RCC 7860 (cell line): Measurements from ENCODE around the gene STARD3.

Source experiments
- DNase-seq: peaks from one replicate; pipeline ENCODE4 v3.0.0-alpha.2; 2015; ENCODE audit warnings: low spot score
- FAIRE-seq: peaks from 2 replicates; lab custom pipeline; 2012; peaks lifted over from hg19 to GRCh38; lab: Jason Lieb, UNC

Gene STARD3

DNA sequence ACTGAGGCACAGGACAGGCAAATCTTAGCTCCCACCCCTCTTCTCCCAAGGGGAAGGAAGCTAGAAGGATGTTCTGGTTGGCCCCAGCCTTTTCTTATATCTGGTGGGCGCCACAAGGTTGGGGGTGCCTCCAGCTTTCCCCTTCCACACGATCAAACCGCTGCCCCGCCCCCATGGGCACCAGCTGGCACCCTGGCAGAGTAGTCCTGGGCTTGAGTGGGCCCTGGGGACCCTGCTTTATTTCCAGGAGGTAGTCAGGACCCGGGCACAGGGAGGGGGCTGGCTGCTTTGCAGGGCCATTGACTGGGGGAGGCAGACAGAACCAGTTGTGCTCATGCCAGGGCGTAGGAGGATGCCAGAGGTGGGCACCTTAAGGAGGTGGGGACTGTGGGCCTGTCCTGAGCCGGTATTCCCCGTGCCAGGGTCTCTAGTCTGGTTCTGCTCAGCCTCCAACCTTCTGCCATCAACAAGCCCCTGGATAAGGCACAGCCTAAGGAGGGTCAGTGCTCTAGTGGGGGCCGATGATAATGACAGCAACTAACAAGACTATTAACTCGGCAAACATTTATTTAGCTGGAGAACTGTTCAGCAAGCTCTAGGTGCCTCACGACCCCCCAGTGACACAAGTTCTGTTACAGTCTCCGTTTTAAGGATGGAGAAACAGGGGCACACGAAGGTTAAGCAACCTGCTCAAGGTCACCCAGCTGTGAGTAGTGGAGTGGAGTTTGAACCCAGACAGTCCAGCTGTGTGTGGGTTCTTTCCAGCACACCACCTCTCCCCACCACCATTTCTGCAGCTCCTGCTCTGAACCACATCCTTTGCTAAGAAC lies 17.8 kb upstream of the STARD3 start:
- DNase-seq (no peak), FAIRE-seq (no peak)

DNA sequence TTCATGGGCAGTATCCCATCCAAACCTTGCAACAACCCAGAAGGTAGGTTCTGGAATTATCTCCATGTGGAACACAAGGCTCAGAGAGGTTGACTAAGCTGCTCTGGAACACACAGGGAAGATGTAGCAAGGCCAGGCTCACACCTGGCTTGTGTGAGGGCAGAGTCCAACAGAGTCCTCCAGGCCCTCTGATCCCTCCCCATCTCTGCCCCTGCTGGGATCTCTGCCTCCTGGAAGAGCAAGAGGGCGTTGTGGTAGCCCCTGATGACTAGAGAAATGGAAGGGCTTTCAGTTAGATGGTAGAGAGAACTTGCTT lies 17.2 kb upstream of the STARD3 start:
- DNase-seq (no peak), FAIRE-seq (no peak)

DNA sequence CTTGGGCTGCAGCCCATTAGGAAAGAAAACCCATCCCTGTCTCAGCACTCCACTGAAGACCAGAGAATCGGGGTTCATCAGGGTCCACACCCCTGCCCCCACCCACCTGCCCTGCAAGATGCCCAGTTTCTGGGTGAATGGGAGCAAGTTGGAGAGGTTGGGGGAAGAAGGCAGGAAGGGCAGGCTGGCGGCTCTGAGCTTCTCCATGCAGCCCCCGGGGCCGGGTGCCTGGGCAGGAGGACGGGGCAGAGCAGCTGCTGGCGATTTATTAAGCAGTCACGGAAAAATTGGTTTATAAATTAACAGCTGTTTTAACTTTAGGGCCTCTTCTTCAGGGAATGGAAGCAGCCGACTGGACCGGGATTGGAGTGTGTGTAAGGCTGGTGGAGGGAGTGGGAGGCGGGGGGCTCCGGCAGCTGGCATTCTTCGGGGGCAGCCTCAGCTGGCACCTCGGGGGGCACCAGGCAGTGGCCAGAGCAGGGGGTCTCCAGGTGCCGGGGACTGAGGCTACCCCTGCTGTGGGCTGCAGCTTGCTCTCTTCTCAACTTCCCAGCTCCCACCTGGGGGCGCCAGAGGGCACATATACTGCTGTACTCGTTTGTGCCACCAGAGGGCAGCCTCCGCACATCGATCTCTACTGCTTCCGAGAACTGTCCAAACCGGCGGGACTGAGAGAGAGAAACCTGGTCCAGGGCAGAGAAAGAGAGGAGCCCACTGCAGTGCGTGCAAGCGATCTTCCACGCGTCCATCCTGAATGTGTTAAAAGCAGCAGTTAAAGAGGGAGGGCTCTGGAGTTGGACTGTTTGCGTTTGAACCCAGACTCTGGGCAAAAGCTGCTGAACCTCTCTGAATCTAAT lies 15.2 kb upstream of the STARD3 start:
- DNase-seq (peak; percentile 70), FAIRE-seq (peak; percentile 14)

DNA sequence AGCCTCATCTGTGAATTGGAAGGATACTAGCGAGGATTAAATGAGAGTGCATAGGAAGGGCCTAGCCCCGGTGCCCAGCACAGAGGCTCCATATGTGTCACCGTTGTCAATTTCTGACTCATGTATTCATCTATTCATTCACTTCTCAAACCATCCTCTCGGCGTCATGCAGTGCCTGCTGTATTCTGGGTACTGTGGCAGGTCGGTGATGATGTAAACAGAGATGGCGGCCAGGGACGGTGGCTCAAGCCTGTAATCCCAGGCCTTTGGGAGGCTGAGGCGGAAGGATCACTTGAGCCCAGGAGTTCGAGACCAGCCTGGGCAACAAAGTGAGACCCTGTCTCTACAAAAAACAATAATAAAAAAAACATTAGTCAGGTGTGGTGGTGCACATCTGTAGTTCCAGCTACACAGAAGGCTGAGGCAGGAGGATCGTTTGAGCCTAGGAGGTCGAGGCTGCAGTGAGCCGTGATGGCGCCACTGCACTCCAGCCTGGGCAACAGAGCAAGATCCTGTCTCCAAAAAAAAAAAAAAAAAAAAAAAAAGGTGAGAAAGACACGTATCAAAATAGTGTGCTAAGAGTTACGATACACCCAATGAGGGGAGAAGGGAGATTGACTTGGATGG lies 14.5 kb upstream of the STARD3 start:
- FAIRE-seq = no peak

DNA sequence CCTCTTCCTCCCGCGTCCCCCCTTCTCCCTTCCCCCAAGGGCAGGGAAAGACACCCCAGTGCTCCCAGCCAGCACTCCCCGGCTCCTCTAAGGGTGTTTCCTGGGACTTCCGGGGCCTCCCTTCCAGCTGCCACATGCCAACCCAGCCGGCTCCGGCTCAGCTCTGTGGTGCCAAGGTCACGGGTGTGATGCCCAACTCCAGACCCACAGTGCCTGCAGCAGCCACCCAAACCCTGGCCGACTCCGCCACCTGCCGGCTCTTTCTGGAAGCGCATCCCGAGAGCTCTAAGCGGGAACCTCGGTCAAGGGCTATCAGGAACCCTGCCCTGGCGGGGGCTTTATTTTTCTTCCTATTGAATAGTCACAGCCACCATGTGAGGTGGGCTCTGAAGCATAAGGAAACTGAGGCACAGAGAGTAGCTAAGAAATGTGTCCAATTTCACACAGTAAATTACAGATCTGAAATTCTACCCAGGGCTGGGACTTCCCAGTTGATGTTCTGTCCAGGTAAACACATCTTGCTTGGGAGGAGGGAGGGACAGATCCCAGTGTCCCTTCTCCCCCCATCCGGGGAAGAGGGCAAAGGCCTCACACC lies 13.5 kb upstream of the STARD3 start:
- DNase-seq (peak; percentile 50), FAIRE-seq (no peak)

More for the DNA sequence above, 14.5 kb upstream of the STARD3 start:
- peak; percentile 13 for DNase-seq

DNA sequence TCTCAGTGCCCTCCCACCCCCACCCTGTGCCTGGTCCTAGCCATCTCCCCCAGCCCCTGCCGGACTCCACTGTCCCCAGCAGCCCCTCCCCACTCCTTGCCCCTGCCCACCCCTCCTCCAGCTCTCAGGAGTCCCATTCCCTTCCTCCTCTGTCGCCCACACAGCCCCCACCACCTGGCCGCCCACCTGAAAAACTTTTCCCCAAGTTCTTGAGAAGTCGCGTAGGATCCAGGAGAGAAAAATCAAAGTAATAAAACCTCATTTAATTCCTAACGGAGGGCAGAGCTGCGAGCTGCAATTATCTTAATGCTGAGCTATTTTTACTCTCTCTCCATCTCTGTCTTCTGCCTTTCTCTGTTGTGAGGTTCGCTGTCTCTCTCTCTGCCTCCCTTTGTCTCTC lies 12.6 kb upstream of the STARD3 start:
- no peak for DNase-seq
- FAIRE-seq = no peak

DNA sequence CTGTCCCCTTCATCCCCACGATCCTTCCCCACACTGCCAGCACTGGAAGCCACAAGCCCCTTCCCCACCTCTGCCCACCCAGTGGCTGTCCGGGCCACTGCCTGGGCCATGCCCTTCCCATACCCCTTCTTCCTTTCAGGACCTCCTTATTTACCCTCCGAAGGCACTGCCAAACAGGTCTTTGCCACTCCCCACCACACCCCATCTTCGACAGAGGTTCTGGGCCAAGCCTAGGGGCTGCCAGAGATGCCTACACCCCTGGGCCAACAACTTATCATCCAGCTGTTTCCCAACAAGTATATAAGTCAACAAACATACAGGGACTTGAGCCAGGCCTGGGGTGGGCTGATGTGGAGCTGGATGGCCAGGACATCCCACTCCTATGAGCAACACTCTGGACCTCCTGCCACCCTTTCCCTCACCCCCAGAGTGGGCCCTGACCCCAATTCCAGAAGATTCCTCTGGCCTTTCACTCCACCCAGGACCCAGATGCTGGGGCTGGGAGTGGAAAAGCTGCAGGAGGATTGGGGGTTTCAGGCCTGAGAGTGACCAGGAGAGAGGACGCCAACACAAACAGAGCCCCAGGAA lies 11.7 kb upstream of the STARD3 start:
- DNase-seq (no peak), FAIRE-seq (no peak)

DNA sequence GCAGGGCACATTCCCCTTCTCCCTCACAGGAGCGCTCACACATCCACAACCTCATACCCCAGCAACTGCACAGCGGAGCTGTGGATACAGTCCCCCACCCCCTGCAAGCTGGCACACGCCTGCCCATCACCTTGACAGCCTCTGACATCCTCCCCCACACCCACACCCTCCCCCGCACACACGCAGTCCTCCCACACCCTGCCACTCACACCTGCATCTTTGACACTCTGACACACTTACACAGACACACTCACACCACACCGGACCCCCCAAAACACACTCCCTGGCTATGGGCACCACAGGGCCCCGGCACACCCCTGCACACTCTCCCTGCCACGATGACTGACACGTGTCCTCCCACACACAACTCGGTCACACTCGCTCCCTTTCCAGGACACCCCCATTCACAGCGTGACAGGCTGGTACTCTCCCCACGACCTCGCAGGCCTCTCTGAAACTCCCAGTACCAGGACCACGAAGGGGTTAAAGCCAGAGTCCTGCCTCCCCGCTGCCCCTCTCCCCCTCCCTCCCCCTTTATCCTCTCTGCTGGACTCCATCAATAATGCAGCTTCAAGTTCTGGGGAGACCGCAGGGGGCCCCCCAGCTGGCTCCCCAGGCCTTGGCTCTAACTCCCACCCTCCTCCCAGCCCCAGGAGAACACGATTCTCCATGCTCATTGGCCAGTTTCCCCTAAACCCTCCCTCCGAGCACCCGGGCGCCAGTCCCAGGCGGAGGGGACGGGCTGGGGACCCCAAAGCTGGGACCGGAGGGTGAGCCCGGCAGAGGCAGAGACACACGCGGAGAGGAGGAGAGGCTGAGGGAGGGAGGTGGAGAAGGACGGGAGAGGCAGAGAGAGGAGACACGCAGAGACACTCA lies 10.5 kb upstream of the STARD3 start, which contains the start of gene PPP1R1B:
Gene PPP1R1B (plus strand): TSS at position 782 of the 876 bp plus-strand sequence. CDS start 441 bp downstream, outside the sequence.
- no peak for FAIRE-seq

DNA sequence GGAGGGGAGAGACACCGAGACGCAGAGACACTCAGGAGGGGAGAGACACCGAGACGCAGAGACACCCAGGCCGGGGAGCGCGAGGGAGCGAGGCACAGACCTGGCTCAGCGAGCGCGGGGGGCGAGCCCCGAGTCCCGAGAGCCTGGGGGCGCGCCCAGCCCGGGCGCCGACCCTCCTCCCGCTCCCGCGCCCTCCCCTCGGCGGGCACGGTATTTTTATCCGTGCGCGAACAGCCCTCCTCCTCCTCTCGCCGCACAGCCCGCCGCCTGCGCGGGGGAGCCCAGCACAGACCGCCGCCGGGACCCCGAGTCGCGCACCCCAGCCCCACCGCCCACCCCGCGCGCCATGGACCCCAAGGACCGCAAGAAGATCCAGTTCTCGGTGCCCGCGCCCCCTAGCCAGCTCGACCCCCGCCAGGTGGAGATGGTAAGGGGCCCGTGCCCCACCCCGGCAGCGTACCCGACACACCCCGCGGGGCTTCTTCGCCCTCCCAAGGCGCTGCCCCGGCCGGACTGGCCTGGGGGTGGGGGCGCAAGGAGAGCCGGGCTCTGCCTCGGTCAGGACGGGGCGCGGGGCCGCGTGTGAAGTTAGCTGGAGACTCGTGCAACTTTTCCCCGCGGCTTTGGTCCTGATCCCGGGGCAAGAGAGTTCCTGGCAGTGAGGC lies 9.8 kb upstream of the STARD3 start:
- DNase-seq (no peak), FAIRE-seq (no peak)

More for the DNA sequence above, 10.5 kb upstream of the STARD3 start, which contains the start of gene PPP1R1B:
- DNase-seq = no peak

DNA sequence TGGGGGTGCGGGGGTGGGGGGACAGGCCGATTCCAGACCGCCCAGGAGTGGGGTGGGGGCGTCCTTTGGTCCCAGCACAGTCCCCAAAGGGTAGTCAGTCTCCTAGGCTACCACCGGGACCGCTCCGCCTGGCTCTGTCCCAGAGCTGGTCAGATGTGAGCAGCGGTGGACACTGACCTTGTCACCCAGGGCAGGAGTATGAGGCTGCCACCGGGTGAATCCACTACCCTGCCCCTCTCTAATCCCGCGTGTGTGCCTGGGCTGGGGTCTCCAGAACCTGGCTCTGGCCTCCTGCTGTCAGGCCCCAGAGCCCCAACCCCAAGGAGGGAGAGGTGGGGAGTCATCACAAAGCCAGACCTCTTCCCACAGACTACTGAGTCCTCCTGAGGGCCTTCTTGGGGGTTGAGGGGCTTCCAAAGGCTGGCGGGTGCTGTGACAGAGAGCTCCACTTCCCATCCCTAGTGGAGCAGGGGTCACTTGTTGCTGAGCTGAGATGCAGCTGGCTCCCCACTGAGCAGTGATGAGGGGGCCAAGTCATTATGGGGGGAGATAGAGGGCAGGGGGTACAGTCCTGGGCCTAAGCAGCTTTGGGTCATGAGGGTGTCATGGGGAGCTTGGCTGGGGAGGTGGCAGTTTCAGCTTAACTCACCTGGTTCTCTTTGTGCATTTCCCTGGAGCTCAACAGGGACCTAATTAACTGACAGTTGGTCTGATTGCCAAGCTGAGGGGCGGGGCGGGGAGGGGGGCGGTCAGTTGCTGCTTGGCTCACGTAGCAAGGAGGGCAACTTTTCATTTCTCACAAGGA lies 9.0 kb upstream of the STARD3 start:
- FAIRE-seq (no peak), DNase-seq (no peak)

DNA sequence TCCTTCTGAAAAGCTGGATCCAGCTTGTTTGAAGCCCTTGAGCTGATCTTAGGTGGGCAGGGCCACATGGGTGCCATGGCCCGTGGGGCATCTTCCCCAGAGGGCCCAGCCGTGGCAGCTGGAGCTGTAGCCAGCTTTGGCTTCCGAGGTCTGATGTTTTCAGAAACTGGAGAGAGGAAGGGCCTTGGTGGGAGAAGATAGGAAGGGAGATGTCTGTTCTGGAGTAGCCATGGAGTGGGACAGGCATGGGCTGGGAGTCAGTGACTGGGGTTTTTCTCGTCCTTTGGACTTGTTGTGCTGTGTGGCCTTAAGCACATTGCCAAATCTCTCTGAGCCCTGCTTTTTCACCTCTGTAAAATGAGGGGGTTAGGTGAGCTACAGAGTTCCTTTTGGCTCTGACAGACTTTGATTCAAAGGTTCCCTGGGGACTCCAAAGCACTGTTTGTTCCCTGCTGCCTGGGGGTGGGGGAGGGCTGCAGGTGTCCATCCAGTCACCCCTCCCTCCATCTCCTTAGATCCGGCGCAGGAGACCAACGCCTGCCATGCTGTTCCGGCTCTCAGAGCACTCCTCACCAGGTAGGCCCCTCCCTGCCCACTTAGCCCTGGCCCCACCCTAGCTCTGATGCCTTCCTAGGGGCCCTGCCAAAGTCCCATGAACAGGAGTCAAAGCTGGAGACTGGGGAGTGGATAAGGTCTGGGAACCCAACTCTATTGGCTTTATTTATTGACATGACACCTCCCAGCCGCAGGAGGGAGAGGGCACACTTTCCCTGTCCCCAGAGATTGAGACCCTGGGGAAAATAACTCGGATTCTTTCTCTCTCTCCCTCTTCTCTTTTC lies 8.1 kb upstream of the STARD3 start:
- FAIRE-seq (no peak), DNase-seq (no peak)

DNA sequence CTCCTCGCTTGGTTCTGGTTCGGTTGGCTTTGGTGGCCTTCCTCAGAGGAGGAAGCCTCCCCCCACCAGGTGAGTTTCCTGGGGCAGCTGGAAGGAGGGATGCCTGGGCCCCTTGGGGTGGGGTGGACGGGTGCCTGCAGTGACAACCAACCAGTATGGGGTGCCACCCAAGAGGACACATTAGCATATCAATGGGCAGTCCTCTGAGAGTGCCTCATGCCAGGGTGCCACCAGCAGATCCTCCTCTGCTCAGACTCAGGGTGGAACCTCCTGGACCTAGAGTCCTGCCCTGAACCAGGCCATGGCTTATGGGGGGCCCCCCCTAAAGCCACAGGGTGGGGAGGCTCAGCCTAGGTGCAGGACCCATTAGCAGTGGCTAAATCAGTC lies 7.5 kb upstream of the STARD3 start:
- FAIRE-seq (no peak), DNase-seq (no peak)

DNA sequence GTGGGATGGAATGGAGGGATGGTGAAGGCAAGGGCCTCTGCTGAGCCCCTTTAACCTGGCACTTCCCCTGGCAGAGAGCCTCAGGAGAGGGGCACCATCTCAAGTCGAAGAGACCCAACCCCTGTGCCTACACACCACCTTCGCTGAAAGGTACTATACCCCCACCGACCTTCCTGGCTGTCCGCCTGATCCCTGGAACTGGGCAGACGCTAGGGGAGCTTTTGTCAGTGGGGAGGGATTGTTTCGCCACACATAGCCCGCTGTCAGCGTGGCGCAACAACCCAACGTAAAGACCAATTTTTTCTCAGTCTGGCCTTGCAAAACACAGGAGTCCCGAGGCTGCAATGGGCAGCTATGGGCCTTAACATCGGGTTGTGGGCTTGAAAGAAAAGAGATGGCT lies 7.0 kb upstream of the STARD3 start:
- no peak for DNase-seq
- no peak for FAIRE-seq

DNA sequence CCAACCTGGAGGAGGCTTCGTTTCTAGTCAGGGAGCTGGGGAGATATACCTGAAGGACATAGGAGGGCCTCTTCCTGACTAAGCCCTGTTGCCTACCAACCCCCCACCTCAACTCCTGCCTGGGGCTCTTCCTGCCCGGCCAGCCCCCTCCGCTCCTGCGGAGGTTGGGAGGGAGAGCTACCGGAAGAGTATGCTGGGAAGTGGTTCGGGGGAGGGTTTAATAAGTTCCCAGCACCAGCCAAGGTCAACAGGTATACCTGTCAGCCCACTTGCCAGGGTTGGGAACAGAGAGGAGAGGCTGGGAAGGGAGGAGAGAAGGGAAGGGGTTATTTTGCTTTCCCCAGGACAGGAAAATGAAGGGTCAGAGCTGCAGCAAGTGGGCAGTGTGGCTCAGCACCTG lies 5.5 kb upstream of the STARD3 start:
- FAIRE-seq = no peak

DNA sequence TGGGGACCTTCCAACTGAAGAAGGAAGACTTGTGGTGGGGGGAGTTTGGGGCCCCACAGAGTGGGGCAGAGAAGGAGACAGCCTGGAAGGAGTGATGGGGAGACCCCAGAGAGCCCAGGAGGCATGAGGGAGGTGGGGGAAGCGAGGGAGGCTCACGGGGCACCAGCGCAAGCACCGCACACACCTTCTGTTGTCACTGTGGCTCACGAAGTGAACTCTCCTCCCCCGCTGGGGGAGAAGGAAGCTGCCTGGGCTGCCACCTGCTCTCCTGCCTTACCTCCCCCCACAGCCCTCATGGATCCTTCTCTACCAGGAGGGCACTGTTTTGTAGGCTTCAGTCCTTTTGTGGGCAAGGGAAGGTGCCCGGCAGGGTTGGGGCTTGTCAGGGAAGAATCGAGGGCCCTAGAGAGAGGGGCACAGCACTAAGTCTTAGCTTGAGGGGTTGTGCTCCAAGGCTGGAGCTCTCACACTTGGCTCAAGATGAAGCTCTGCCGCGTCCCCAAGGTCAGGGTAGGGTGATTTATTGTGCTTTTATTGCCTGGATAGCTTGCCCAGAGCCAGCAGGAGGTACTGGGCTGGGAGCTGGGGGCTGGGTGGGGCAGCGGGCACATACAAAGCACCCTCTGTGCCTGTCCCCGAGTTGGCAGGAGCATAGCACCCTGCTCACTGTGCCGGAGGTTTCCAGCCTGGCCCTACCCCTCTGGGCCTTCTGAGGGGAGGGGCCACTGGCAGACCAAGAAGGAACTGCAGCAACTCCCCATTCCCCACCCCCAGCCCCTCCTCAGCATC lies 4.6 kb upstream of the STARD3 start:
- DNase-seq (no peak), FAIRE-seq (no peak)

More for the DNA sequence above, 5.5 kb upstream of the STARD3 start:
- DNase-seq = no peak

DNA sequence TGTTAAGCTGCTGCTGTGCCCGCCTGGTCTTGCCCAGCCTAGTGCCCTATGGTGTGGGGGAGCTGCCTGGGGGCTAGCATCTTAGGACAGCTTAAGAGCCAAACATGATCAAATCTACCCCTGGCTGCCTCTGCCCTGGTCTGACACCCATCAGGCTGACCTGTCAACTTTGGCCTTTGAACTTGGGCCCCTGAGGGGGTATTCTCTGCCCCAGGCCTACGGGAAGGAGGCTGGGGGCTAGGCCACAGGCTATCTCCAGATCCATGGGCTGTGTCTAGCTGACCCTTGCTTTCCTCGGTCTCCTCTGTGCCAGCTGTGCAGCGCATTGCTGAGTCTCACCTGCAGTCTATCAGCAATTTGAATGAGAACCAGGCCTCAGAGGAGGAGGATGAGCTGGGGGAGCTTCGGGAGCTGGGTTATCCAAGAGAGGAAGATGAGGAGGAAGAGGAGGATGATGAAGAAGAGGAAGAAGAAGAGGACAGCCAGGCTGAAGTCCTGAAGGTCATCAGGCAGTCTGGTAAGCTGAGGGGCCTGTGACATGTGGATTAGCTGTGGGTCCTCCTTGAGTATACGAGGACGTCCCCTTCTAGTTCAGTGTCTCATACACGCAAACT lies 3.3 kb upstream of the STARD3 start:
- FAIRE-seq = no peak
- DNase-seq = no peak
